ENCODE results near the gene CXorf51A. TPM values are rescaled to one million over a fixed set of nuclear protein-coding genes. Genes with fewer than 3 reads are reported as not detected.
"Not testable (repeated sequence)": the region's sequence is repeated elsewhere in the genome, so short reads cannot be mapped to it uniquely, and the experiment has no call there.

CXorf51A gene
- total RNA-seq (2014; rRNA removed; shearing (Covaris generic)) = not detected in 2 replicates
- polyA plus RNA-seq (2015; cell fraction: cytosol; rRNA removed) = not detected in 2 replicates
- not detected in 2 replicates for polyA plus RNA-seq (2015; cell fraction: nucleus; rRNA removed)

- DNase-seq (ENCODE audit: low read depth, low spot score); in situ Hi-C loops (cut with HindIII; ENCODE audit: low pct_unique_long_range_greater_than_20kb, low sequenced_read_pairs): not testable (repeated sequence)
These were observed at the start of gene CXorf51A for GRCh38 chrX:146814644-146815043. TSS of gene CXorf51A (minus strand) at chrX:146814744. CDS start at chrX:146814723, 21 bp downstream.

GRCh38 chrX:146863566-146863965, 49.0 kb upstream of the CXorf51A start:
- in situ Hi-C loops (cut with HindIII; ENCODE audit: low pct_unique_long_range_greater_than_20kb, low sequenced_read_pairs) = no loop called here

GRCh38 chrX:146854281-146854680, 39.7 kb upstream of the CXorf51A start:
- no peak for DNase-seq (ENCODE audit: low read depth, low spot score)

More at GRCh38 chrX:146863566-146863965, 49.0 kb upstream of the CXorf51A start:
- no peak for DNase-seq (ENCODE audit: low read depth, low spot score)

GRCh38 chrX:146831994-146832393, 17.4 kb upstream of the CXorf51A start:
- no peak for DNase-seq (ENCODE audit: low read depth, low spot score)
- in situ Hi-C loops (cut with HindIII; ENCODE audit: low pct_unique_long_range_greater_than_20kb, low sequenced_read_pairs) = no loop called here

More at GRCh38 chrX:146854281-146854680, 39.7 kb upstream of the CXorf51A start:
- in situ Hi-C loops (cut with HindIII; ENCODE audit: low pct_unique_long_range_greater_than_20kb, low sequenced_read_pairs) = no loop called here

GRCh38 chrX:146809471-146809870, 5.1 kb downstream of the CXorf51A start, which contains the start of gene CXorf51B:
TSS of gene CXorf51B (plus strand) at chrX:146809771. CDS start at chrX:146809792, 21 bp downstream.
- in situ Hi-C loops (cut with HindIII; ENCODE audit: low pct_unique_long_range_greater_than_20kb, low sequenced_read_pairs); DNase-seq (ENCODE audit: low read depth, low spot score): not testable (repeated sequence)

Other genes starting within 250 kb of the CXorf51A start
- 1.7 TPM in 1 of 2 replicates, not detected in the other for gene CXorf51B, start 5.0 kb downstream of the CXorf51A start, total RNA-seq (2014; rRNA removed; shearing (Covaris generic))